K562 (cell line): ENCODE results near the gene CD109. TPM values are rescaled to one million over a fixed set of nuclear protein-coding genes. Genes with fewer than 3 reads are reported as not detected.
"Not testable (repeated sequence)": the region's sequence is repeated elsewhere in the genome, so short reads cannot be mapped to it uniquely, and the experiment has no call there.

ENCODE experiments used
- ATAC-seq: fragments of 200-7000 bp; cut with Tn5 transposase; 3 replicates; pipeline ENCODE4 v1.9.1; 2020; ENCODE audit warnings: moderate library complexity
- BruUV-seq: library from RNA; stranded (reverse); fragments of 400-500 nt; replicated peaks from 2 replicates; lab custom pipeline; 2021; lab: Mats Ljungman, UMichigan
- CTCF ChIA-PET: fragments of 300-600 bp; formaldehyde crosslinking; extraction: SDS; loops from one replicate; lab custom pipeline; 2021; ENCODE audit warnings: low intra/inter-chr PET ratio; lab: Yijun Ruan, JAX
- POLR2A ChIA-PET: fragments of 300-600, 350-650 bp; sonication (Branson Sonifier 250); formaldehyde crosslinking; extraction: SDS; loops from one replicate; lab custom pipeline; 2021; ENCODE audit warnings: antibody characterized with exemption, inconsistent platforms; lab: Yijun Ruan, JAX
- DNase-seq, 4 experiments: peaks; one replicate each; pipeline versions ENCODE4 v3.0.0 to v3.0.0-alpha.2; 2011 to 2018; ENCODE audit warnings: low spot score in 3 of 4, mixed read lengths in 3 of 4; ENCODE audit errors: extremely low read depth in 1 of 4
- FAIRE-seq: peaks from 2 replicates; lab custom pipeline; 2011; peaks lifted over from hg19 to GRCh38; lab: Jason Lieb, UNC
- H2AFZ ChIP-seq: 2 replicates; pipeline ENCODE4 v1.6.0; 2011; ENCODE audit warnings: low read depth, low read length, control low read depth, inconsistent platforms
- H3K27ac ChIP-seq: fragments of 200-600 bp; 3 replicates; pipeline ENCODE4 v1.8.0; 2011; ENCODE audit warnings: low read depth, mild to moderate bottlenecking, control low read depth, inconsistent platforms, low read length, moderate library complexity, mixed read lengths; ENCODE audit errors: extremely low read depth
- H3K27me3 ChIP-seq, 2 experiments: fragments of 300-600 bp in 1 of 2; 2 replicates in 1 of 2; 3 replicates in 1 of 2; pipeline versions ENCODE4 v1.6.0 to v1.8.0; 2011; ENCODE audit warnings: inconsistent platforms in 2 of 2, low read length in 2 of 2, mild to moderate bottlenecking in 1 of 2, mixed read lengths in 1 of 2, moderate library complexity in 1 of 2; ENCODE audit not compliant: control insufficient read depth in 2 of 2, insufficient read depth in 2 of 2
- H3K36me3 ChIP-seq: fragments of 300-600 bp; 3 replicates; pipeline ENCODE4 v1.8.0; 2011; ENCODE audit warnings: mild to moderate bottlenecking, low read length, inconsistent platforms; ENCODE audit not compliant: control insufficient read depth, insufficient read depth
- H3K4me1 ChIP-seq, 2 experiments: fragments of 200-600 bp in 1 of 2; replicated peaks in 1 of 2; 2 replicates in 1 of 2; 3 replicates in 1 of 2; pipeline versions ENCODE4 v1.5.1 to v1.8.0; 2011; ENCODE audit warnings: inconsistent platforms in 2 of 2, low read length in 2 of 2, mild to moderate bottlenecking in 1 of 2, mixed read lengths in 1 of 2, moderate library complexity in 1 of 2; ENCODE audit not compliant: control insufficient read depth in 2 of 2, insufficient read depth in 2 of 2
- H3K4me2 ChIP-seq: 2 replicates; pipeline ENCODE4 v1.6.1; 2011; ENCODE audit warnings: low read length, control low read depth, inconsistent platforms, mixed read lengths; ENCODE audit not compliant: insufficient read depth
- H3K4me3 ChIP-seq: fragments of 200-600 bp; sonication (generic), shearing (Covaris generic); 2 replicates; pipeline ENCODE4 v1.5.1; 2016; ENCODE audit warnings: control low read depth, inconsistent platforms
- H3K79me2 ChIP-seq: fragments of 200-600 bp; 3 replicates; pipeline ENCODE4 v1.8.0; 2011; ENCODE audit warnings: low read length, inconsistent platforms; ENCODE audit not compliant: control insufficient read depth, insufficient read depth
- H3K9ac ChIP-seq, 2 experiments: 2 replicates each; pipeline versions ENCODE4 v1.6.0 to v1.6.1; 2011; ENCODE audit warnings: low read depth in 2 of 2, low read length in 2 of 2, control low read depth in 1 of 2, inconsistent platforms in 1 of 2, mild to moderate bottlenecking in 1 of 2, mixed read lengths in 1 of 2; ENCODE audit not compliant: insufficient read depth in 1 of 2
- H3K9me1 ChIP-seq: one replicate; pipeline ENCODE4 v1.6.0; 2011; ENCODE audit warnings: inconsistent platforms, mild to moderate bottlenecking, low read length, moderate library complexity; ENCODE audit not compliant: control insufficient read depth, insufficient read depth
- H3K9me3 ChIP-seq: replicated peaks from 2 replicates; pipeline ENCODE4 v1.5.1; 2011; ENCODE audit warnings: low read depth, low read length, inconsistent platforms; ENCODE audit not compliant: control insufficient read depth, insufficient read depth
- H4K20me1 ChIP-seq: replicated peaks from 2 replicates; pipeline ENCODE4 v1.6.1; 2011; ENCODE audit warnings: low read length, inconsistent platforms, mixed read lengths; ENCODE audit not compliant: control insufficient read depth, insufficient read depth
- ATF1 ChIP-seq, 2 experiments: fragments of 450-650 bp in 1 of 2; IDR thresholded peaks; 2 replicates each; pipeline ENCODE4 v1.6.1; 2016; ENCODE audit warnings: missing compliant biosample characterization in 1 of 2, missing genetic modification characterization in 1 of 2
- C11orf30 ChIP-seq: fragments of 450-650 bp; IDR thresholded peaks from 2 replicates; pipeline ENCODE4 v1.6.1; 2016; ENCODE audit warnings: low read depth, mild to moderate bottlenecking
- CREM ChIP-seq: IDR thresholded peaks from 2 replicates; pipeline ENCODE4 v1.6.1; 2014; ENCODE audit warnings: antibody characterized with exemption, low read depth
- MAFG ChIP-seq: fragments of 450-650 bp; conservative IDR thresholded peaks from 2 replicates; pipeline ENCODE4 v1.6.1; 2016; ENCODE audit warnings: missing genetic modification characterization, missing compliant biosample characterization
- NFE2 ChIP-seq: IDR thresholded peaks from 2 replicates; pipeline ENCODE4 v1.6.1; 2014; ENCODE audit warnings: antibody characterized with exemption, low read depth
- NFE2L1 ChIP-seq: fragments of 450-650 bp; IDR thresholded peaks from 2 replicates; pipeline ENCODE4 v1.6.1; 2016; ENCODE audit warnings: missing genetic modification characterization, low read depth, mild to moderate bottlenecking, missing compliant biosample characterization, moderate library complexity, borderline replicate concordance
- RBM39 ChIP-seq: fragments of 200-400 bp; formaldehyde crosslinking; optimal IDR thresholded peaks from 2 replicates; pipeline ENCODE3; 2018; ENCODE audit warnings: low read depth, low read length
- WGBS: fragments of 100-300 bp; shearing (Covaris generic); methylation state at CpG from one replicate; pipeline ENCODE4 v1.1.6; 2016; ENCODE audit warnings: low coverage, mixed read lengths; ENCODE audit not compliant: insufficient coverage; ENCODE audit errors: missing lambda C conversion rate; 5-methylcytosine and 5-hydroxymethylcytosine counted together
- in situ Hi-C: fragments of 300-500 bp; cut with MboI; formaldehyde crosslinking; loops from 4 replicates; pipeline ENCODE4 v1.15.0; 2018; ENCODE audit warnings: inconsistent platforms, mixed read lengths
- intact Hi-C: fragments of 100-400 bp; cut with micrococcal nuclease; formaldehyde crosslinking; loops from 2 replicates; pipeline ENCODE4 v1.14.2; 2022
- polyA plus RNA-seq, 8 experiments: library from polyadenylated mRNA; depleted of rRNA in 4 of 8; stranded (reverse) in 5 of 8; unstranded in 3 of 8; fragments of >200 nt; fragmentation: Nextera tagmentation in 2 of 8; fragmentation: Illumina TruSeq in 1 of 8; extraction: Ambion mirVana in 2 of 8; extraction: Trizol in 1 of 8; gene quantifications; 2 replicates each; pipeline versions ENCODE4 v1.2.1 to v1.2.3, GENCODE V29; 2011 to 2014; ENCODE audit warnings: inconsistent platforms in 1 of 8, missing spikeins in 1 of 8
- total RNA-seq, 7 experiments: library from RNA; depleted of rRNA in 6 of 7; stranded (reverse); fragments of >200 nt in 6 of 7; fragmentation: Illumina TruSeq in 2 of 7; extraction: Trizol in 2 of 7; gene quantifications; 2 replicates each; pipeline versions ENCODE4 v1.2.1 to v1.2.3, GENCODE V29; 2011 to 2021; ENCODE audit warnings: low replicate concordance in 1 of 7
- TF ChIP-seq, protein P1 (sequence below): fragments of 250-450 bp; sonication (Bioruptor Pico); IDR thresholded peaks from 2 replicates; pipeline ENCODE4 v1.8.0; 2022; ENCODE audit warnings: inconsistent platforms, mild to moderate bottlenecking, moderate library complexity, borderline replicate concordance
- TF ChIP-seq, protein P2 (sequence below), 2 experiments: IDR thresholded peaks in 1 of 2; conservative IDR thresholded peaks in 1 of 2; 2 replicates each; pipeline ENCODE4 v1.6.1; 2016; ENCODE audit warnings: low read depth in 2 of 2, mild to moderate bottlenecking in 1 of 2, missing compliant biosample characterization in 1 of 2, missing genetic modification characterization in 1 of 2, moderate library complexity in 1 of 2

The CD109 gene
- total and polyA plus RNA-seq, 9 of the 15 experiments (the other 6 are each of a cell fraction or from before 2014, with no cell fraction given): under 0.01 to 0.22 (median 0.11) TPM

GRCh38 chr6:73803562-73804241 is 107.7 kb downstream of the CD109 start (continued):
- peak; percentile 20; the same call in 1 of the 2 replicates for TF ChIP-seq C11orf30
- TF ChIP-seq CREM: 0 out of 2 replicates have a peak, but pooled peaks have one; percentile 26
- peak; percentile 64 for TF ChIP-seq MAFG
- no peak for TF ChIP-seq RBM39
- TF ChIP-seq, protein P1, sequence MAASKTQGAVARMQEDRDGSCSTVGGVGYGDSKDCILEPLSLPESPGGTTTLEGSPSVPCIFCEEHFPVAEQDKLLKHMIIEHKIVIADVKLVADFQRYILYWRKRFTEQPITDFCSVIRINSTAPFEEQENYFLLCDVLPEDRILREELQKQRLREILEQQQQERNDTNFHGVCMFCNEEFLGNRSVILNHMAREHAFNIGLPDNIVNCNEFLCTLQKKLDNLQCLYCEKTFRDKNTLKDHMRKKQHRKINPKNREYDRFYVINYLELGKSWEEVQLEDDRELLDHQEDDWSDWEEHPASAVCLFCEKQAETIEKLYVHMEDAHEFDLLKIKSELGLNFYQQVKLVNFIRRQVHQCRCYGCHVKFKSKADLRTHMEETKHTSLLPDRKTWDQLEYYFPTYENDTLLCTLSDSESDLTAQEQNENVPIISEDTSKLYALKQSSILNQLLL (CRISPR knock-in tag): no peak
- TF ChIP-seq NFE2L1 (tag): no peak
- TF ChIP-seq NFE2: 0 out of 2 replicates have a peak, but pooled peaks have one; percentile 18
- TF ChIP-seq, protein P2, sequence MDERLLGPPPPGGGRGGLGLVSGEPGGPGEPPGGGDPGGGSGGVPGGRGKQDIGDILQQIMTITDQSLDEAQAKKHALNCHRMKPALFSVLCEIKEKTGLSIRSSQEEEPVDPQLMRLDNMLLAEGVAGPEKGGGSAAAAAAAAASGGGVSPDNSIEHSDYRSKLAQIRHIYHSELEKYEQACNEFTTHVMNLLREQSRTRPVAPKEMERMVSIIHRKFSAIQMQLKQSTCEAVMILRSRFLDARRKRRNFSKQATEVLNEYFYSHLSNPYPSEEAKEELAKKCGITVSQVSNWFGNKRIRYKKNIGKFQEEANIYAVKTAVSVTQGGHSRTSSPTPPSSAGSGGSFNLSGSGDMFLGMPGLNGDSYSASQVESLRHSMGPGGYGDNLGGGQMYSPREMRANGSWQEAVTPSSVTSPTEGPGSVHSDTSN (CRISPR knock-in tag; IDR thresholded peaks at IDR 0.05; ENCODE audit: low read depth): no peak
- TF ChIP-seq, protein P2 (tag; conservative IDR thresholded peaks at IDR 0.05; ENCODE audit: low read depth): no peak
- no peak for TF ChIP-seq ATF1 (CRISPR knock-in tag; IDR thresholded peaks at IDR 0.05)
- TF ChIP-seq ATF1 (tag; IDR thresholded peaks at IDR 0.05): peak; percentile 29; the same call in 1 of the 2 replicates

- H3K9ac ChIP-seq, FAIRE-seq, in situ Hi-C loops, H3K4me3 ChIP-seq, BruUV-seq, H4K20me1 ChIP-seq, POLR2A ChIA-PET, H2AFZ ChIP-seq, DNase-seq, H3K36me3 ChIP-seq, H3K4me1 ChIP-seq, H3K9me3 ChIP-seq, ATAC-seq, CTCF ChIA-PET, H3K4me2 ChIP-seq, H3K9me1 ChIP-seq, intact Hi-C loops, H3K27ac ChIP-seq, H3K27me3 ChIP-seq, H3K79me2 ChIP-seq: not testable (repeated sequence)
- 2% methylated on average over 7 of the region's 7 CpGs for WGBS
These were observed 109.2 kb downstream of the CD109 start for GRCh38 chr6:73805221-73805620.

- H4K20me1 ChIP-seq, BruUV-seq, H3K27ac ChIP-seq, H3K9ac ChIP-seq, H3K4me3 ChIP-seq, H3K4me2 ChIP-seq, ATAC-seq, intact Hi-C loops, H3K4me1 ChIP-seq, H3K9me3 ChIP-seq, in situ Hi-C loops, H3K79me2 ChIP-seq, H3K27me3 ChIP-seq, CTCF ChIA-PET, H3K36me3 ChIP-seq, POLR2A ChIA-PET, H3K9me1 ChIP-seq, H2AFZ ChIP-seq, DNase-seq, FAIRE-seq: not testable (repeated sequence)
- 0% methylated on average over 1 of the region's 4 CpGs for WGBS
These were observed 110.0 kb downstream of the CD109 start for GRCh38 chr6:73805982-73806381.
